ENCODE results near the gene ARL10. TPM values are rescaled to one million over a fixed set of nuclear protein-coding genes. Genes with fewer than 3 reads are reported as not detected.

The ARL10 gene
- total RNA-seq, 1 experiment from 2014 or later = 2.5 TPM

GRCh38 chr5:176371621-176372539 is 6.6 kb downstream of the ARL10 start:
- no peak overlapping the region for H3K27ac ChIP-seq
- no peak overlapping the region for H3K4me3 ChIP-seq

DNA sequence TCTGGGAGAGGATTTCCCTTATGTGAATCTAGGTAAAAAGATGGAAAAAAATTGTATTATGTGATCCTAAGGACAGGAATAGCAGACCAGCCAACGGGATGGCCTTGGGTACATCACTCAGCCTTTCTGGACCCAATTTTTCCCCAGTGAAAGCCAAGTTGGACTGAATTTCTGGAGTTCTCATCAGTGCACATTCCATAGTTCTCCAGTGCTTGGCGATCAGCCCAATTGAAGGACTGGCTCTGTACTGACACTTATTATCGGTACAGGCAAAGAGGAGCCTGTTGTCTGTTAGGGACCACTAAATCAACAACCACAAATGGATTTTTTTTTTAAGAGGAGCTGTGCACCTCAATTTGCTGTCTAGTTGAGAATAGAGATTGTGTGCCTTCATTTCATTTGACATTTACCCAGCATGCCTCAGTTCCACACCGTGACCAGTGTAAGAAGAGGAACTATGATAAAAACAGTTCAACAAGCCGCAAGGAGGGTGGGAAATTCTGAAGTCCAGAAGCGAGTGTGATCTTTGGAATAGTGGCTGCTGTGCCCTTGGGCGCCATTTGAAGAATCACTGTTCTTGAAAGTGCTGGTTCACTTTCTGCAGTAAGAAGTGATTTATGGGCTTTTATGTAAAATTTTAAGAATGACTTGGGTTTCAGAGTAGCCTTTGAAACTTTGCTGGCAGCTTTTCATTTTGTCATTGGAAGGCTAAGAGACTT is 8.0 kb downstream of the ARL10 start:
- Histone ChIP-seq H3K36me3 (peaks cover under 1% of the 10 kb centered on the region; the same call in 1 of the 2 replicates), H3K27me3 (replicated peaks) (no peaks in the 10 kb centered on the region), H3K27ac (no peak overlapping the region), H3K9me3 (replicated peaks) (no peaks in the 10 kb centered on the region), H3K4me1 (replicated peaks) (no peaks in the 10 kb centered on the region), H3K4me3 (no peak overlapping the region)
- DNase-seq (ENCODE audit: low read depth in 1 of 2, low spot score in 2 of 2) = no peak

More at GRCh38 chr5:176371621-176372539, 6.6 kb downstream of the ARL10 start:
- H3K36me3 ChIP-seq = no peaks in the 10 kb centered on the region; the same call in 1 of the 2 replicates
- no peak for DNase-seq (ENCODE audit: low read depth in 1 of 2, low spot score in 2 of 2)
- H3K9me3 ChIP-seq (replicated peaks) = no peaks in the 10 kb centered on the region
- no peaks in the 10 kb centered on the region for H3K4me1 ChIP-seq (replicated peaks)
- H3K27me3 ChIP-seq (replicated peaks) = no peaks in the 10 kb centered on the region

- DNase-seq (ENCODE audit: low read depth in 1 of 2, low spot score in 2 of 2) = no peak
- H3K27ac ChIP-seq = no peak overlapping the region
- H3K4me3 ChIP-seq = no peak overlapping the region
- H3K27me3 ChIP-seq (replicated peaks) = no peaks in the 10 kb centered on the region
- H3K4me1 ChIP-seq (replicated peaks) = no peaks in the 10 kb centered on the region
- H3K36me3 ChIP-seq = peaks cover 54% of the 10 kb centered on the region
- H3K9me3 ChIP-seq (replicated peaks) = no peaks in the 10 kb centered on the region
Measured at GRCh38 chr5:176379881-176380280, 14.6 kb downstream of the ARL10 start.

DNA sequence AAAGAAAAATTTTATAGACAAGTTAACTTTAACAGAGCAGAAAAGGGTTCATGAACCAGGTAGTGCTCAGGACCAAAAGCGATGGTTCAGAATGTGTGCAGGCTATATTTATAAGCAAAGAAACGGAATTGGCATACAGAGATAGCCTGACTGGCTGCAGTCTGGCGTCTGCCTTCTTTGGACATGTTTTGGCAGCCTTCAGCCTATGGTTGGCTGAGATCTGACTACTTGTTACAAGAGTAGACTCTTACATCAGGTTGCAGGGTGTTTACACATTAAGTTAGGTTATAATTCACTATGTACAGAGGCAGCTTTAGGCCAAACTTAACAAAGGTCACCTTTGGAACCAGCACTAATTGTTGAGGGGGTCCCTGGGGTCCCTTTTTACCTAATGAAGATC is 16.1 kb downstream of the ARL10 start:
- H3K9me3 ChIP-seq (replicated peaks) = no peaks in the 10 kb centered on the region
- no peak overlapping the region for H3K4me3 ChIP-seq
- DNase-seq (ENCODE audit: low read depth in 1 of 2, low spot score in 2 of 2) = no peak
- H3K27me3 ChIP-seq (replicated peaks) = no peaks in the 10 kb centered on the region
- H3K27ac ChIP-seq = no peak overlapping the region
- no peaks in the 10 kb centered on the region for H3K4me1 ChIP-seq (replicated peaks)
- peaks cover 70% of the 10 kb centered on the region for H3K36me3 ChIP-seq

DNA sequence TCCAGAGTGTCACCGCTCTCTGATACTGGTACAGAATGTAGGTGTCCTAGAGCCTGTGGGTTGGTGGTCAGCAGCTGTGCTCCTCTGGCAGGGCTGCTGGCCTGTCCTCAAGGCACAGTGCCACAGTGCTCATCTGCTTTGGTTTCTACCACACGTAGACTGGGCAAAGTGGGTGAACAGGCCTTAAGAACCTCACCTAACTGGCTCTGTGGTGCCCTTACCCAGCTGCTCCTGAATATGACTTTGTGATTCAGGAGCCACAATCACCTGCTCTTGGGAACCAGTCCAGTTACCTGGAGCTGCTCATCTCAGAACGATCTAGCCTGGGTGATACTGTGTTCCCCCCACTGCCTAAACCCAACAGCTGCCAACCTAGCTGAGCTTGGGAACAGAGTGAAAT is 16.7 kb downstream of the ARL10 start:
- no peak for DNase-seq (ENCODE audit: low read depth in 1 of 2, low spot score in 2 of 2)
- peaks cover under 1% of the 10 kb centered on the region for H3K4me1 ChIP-seq (replicated peaks)
- H3K27ac ChIP-seq = no peak overlapping the region
- H3K9me3 ChIP-seq (replicated peaks) = no peaks in the 10 kb centered on the region
- no peak overlapping the region for H3K4me3 ChIP-seq
- H3K36me3 ChIP-seq = peaks cover 74% of the 10 kb centered on the region
- no peaks in the 10 kb centered on the region for H3K27me3 ChIP-seq (replicated peaks)

GRCh38 chr5:176382721-176383120 is 17.4 kb downstream of the ARL10 start:
- Histone ChIP-seq H3K27ac (no peak overlapping the region), H3K9me3 (replicated peaks) (no peaks in the 10 kb centered on the region), H3K4me3 (no peak overlapping the region), H3K27me3 (replicated peaks) (no peaks in the 10 kb centered on the region), H3K4me1 (replicated peaks) (peaks cover 8% of the 10 kb centered on the region), H3K36me3 (peaks cover 80% of the 10 kb centered on the region)
- no peak for DNase-seq (ENCODE audit: low read depth in 1 of 2, low spot score in 2 of 2)

DNA sequence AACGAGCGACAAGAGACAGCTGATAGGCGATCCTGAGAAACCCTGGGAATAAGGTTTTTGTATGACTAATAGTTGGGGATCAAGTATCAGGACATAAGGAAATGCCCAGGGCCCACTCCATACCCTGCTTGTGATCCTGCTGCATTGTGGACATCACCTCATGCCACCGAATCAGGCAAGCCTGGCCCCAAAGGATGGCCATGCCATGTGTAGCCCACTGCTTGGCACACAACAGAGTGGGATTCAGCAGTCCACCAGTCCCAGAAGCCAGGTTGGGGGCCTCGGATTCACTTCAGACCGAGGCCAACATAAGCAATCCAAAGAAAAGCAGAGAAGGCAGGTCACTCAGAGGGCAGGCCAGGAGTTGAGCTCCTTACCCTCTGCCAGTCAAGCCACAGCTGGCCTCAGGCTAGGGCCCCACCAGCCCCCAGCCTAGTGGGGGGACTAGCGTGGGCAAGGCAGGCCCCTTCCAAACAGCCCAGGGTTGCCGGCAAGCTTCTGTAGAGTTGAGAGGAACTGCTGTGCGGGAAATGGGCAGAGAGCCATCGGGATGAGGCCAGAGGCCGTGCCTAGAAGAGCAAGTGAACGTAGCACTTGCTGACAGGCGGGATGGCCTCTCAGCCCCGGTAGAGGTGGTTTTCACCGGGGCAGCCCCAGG is 18.1 kb downstream of the ARL10 start:
- Histone ChIP-seq H3K9me3 (replicated peaks) (no peaks in the 10 kb centered on the region), H3K27me3 (replicated peaks) (no peaks in the 10 kb centered on the region), H3K36me3 (peaks cover 84% of the 10 kb centered on the region), H3K4me1 (replicated peaks) (peaks cover 9% of the 10 kb centered on the region), H3K4me3 (no peak overlapping the region), H3K27ac (no peak overlapping the region)
- no peak for DNase-seq (ENCODE audit: low read depth in 1 of 2, low spot score in 2 of 2)

DNA sequence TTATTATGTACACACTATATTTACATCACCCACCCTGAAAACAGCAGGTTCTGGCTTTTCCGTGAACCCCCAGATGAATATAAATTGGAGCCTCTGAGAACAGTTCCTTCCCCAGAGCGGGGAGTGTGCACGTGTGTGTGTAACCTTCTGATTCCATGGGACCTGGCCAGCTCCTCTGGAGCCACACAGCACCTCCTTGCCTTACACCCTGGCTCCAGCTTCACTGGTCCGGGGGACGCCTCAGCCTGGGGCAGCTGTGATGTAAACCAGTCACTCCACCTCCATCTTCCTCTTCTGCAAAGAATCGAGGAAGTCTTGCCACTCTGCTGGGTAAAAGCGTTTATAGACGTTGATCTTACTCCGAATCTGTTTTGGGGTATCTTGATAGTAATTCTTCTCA is 18.7 kb downstream of the ARL10 start:
- DNase-seq (ENCODE audit: low read depth in 1 of 2, low spot score in 2 of 2) = no peak
- peaks cover 83% of the 10 kb centered on the region for H3K36me3 ChIP-seq

DNA sequence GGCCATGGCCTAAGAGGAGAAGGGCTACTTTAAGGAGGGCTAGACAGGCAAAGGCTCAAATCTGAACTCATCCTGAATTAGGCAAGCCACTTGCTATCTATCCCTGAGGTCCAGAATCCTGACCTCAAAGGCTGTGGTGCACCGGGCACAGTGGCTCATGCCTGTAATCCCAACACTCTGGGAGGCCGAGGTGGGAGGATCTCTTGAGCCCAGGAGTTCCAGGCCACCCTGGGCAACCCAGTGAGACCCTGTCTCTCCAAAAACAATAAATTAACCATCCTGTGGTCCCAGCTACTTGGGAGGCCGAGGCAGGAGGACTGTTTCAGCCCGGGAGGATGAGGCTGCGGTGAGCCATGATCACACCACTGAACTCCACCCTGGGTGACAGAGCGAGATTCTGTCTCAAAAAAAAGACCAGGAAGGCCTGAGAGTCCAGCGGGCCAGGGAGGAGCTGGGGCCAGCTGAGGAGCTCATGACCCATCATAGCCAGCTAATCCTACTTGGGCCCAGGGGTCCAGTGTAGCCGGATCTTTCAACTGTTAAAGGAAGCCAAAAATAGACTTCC is 19.2 kb downstream of the ARL10 start:
- Histone ChIP-seq H3K4me3 (no peak overlapping the region), H3K27me3 (replicated peaks) (no peaks in the 10 kb centered on the region), H3K27ac (no peak overlapping the region), H3K4me1 (replicated peaks) (peaks cover 9% of the 10 kb centered on the region), H3K9me3 (replicated peaks) (no peaks in the 10 kb centered on the region), H3K36me3 (peaks cover 82% of the 10 kb centered on the region)
- no peak for DNase-seq (ENCODE audit: low read depth in 1 of 2, low spot score in 2 of 2)

More for the DNA sequence above, 18.7 kb downstream of the ARL10 start:
- Histone ChIP-seq H3K27ac (no peak overlapping the region), H3K4me1 (replicated peaks) (peaks cover 9% of the 10 kb centered on the region), H3K9me3 (replicated peaks) (no peaks in the 10 kb centered on the region), H3K4me3 (no peak overlapping the region), H3K27me3 (replicated peaks) (no peaks in the 10 kb centered on the region)

- Histone ChIP-seq H3K36me3 (peaks cover 81% of the 10 kb centered on the region), H3K4me3 (no peak overlapping the region), H3K27ac (no peak overlapping the region), H3K9me3 (replicated peaks) (no peaks in the 10 kb centered on the region), H3K27me3 (replicated peaks) (no peaks in the 10 kb centered on the region), H3K4me1 (replicated peaks) (peaks cover 14% of the 10 kb centered on the region)
- no peak for DNase-seq (ENCODE audit: low read depth in 1 of 2, low spot score in 2 of 2)
Measured at GRCh38 chr5:176384991-176385390, 19.7 kb downstream of the ARL10 start.

DNA sequence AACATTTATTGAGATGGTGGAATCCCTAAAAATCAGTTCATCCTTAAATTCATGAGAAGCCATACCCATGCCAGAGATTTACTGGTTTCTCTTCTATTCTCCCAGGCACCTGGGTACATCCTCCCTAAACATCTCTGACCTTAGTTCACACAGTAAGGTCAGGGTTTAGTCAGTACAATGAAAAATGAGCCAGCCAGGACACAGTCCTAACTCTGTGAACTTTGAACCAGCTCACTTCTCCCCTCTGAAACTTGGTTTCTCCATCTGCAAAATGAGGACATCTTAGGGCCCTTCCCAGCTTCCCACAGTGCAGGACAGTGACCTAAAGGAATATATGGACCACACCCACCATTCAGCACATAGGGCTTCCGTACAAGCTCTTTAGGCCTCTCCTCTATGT is 21.2 kb downstream of the ARL10 start:
- peaks cover 14% of the 10 kb centered on the region for H3K4me1 ChIP-seq (replicated peaks)
- H3K4me3 ChIP-seq = no peak overlapping the region
- no peaks in the 10 kb centered on the region for H3K9me3 ChIP-seq (replicated peaks)
- no peak overlapping the region for H3K27ac ChIP-seq
- no peaks in the 10 kb centered on the region for H3K27me3 ChIP-seq (replicated peaks)
- no peak for DNase-seq (ENCODE audit: low read depth in 1 of 2, low spot score in 2 of 2)
- peaks cover 84% of the 10 kb centered on the region for H3K36me3 ChIP-seq

DNA sequence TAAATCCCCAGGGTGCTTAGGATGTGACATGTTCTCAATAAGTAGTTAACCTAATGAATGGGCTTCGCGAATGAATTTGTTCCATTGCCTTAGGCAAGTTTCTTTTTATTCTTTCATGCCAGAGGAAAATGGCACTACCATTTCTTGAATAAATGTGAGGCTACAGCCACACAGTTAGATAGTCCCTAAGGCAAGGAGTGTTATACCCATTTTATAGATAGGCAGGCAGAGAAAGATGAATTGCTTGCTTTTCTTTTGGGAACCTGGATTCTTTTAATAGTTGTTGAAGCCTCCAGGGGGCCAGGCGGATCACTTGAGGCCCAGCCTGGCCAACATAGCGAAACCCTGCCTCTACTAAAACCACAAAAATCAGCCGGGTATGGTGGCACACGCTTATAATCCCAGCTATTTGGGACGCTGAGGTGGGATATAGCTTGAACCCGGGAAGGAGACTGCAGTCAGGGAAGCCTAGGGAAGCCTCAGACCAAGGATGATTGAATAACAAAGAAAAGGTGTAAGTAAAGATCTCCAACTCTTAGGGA is 22.2 kb downstream of the ARL10 start:
- H3K4me3 ChIP-seq = peak overlapping the region; percentile 55
- no peaks in the 10 kb centered on the region for H3K27me3 ChIP-seq (replicated peaks)
- H3K36me3 ChIP-seq = peaks cover 84% of the 10 kb centered on the region
- no peaks in the 10 kb centered on the region for H3K9me3 ChIP-seq (replicated peaks)
- peaks cover 14% of the 10 kb centered on the region for H3K4me1 ChIP-seq (replicated peaks)
- DNase-seq (ENCODE audit: low read depth in 1 of 2, low spot score in 2 of 2) = no peak
- peak overlapping the region; percentile 67; the same call in 1 of the 2 replicates for H3K27ac ChIP-seq

DNA sequence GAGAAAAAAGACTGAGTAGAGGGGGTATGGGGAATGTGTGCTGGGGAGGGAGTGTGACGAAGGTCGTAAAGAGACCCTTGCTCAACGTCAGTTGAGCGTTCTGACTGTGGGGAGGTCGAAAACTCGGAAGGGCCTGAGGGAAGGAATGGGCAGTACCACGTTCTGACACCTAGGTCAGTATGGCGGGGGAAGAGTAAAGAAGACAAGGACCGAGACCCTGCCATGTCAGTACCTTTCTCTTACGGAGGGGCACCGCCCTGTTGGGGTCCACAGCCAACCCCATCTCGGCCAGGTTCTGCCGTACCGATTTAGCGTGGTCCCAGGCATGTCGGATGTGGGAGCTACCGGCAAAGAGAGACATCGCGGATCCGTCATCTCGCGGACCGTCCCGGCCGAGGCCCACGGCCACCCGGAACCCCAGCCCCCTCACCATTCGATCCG is 22.7 kb downstream of the ARL10 start:
- peaks cover 84% of the 10 kb centered on the region for H3K36me3 ChIP-seq
- H3K9me3 ChIP-seq (replicated peaks) = no peaks in the 10 kb centered on the region

More for the DNA sequence above, 22.7 kb downstream of the ARL10 start:
- Histone ChIP-seq H3K27ac (peak overlapping the region; percentile 67), H3K27me3 (replicated peaks) (no peaks in the 10 kb centered on the region), H3K4me3 (peak overlapping the region; percentile 55), H3K4me1 (replicated peaks) (peaks cover 14% of the 10 kb centered on the region)
- no peak for DNase-seq (ENCODE audit: low read depth in 1 of 2, low spot score in 2 of 2)

All from SJSA1 (cell line).